Keratinocyte (primary cell): Measurements from ENCODE around the gene ST8SIA6. TPM values are rescaled to one million over a fixed set of nuclear protein-coding genes. Genes with fewer than 3 reads are reported as not detected.
"Not testable (repeated sequence)": the region's sequence is repeated elsewhere in the genome, so short reads cannot be mapped to it uniquely, and the experiment has no call there.

ENCODE experiments used
- DNase-seq: peaks from one replicate; pipeline ENCODE4 v3.0.0-alpha.2; 2011; ENCODE audit warnings: low read depth, missing footprints, low spot score
- FAIRE-seq: peaks from 2 replicates; lab custom pipeline; 2011; peaks lifted over from hg19 to GRCh38; lab: Jason Lieb, UNC
- H2AFZ ChIP-seq: 2 replicates; pipeline ENCODE4 v1.6.0; 2012; ENCODE audit warnings: low read length, control low read depth, inconsistent platforms; ENCODE audit not compliant: control insufficient read depth
- H3K27ac ChIP-seq: 2 replicates; pipeline ENCODE4 v1.5.1; 2011; ENCODE audit warnings: low read length; ENCODE audit not compliant: control insufficient read depth, insufficient read depth
- H3K27me3 ChIP-seq: 3 replicates; pipeline ENCODE4 v1.6.0; 2011; ENCODE audit warnings: low read length; ENCODE audit not compliant: control insufficient read depth, insufficient read depth; ENCODE audit errors: extremely low read depth
- H3K36me3 ChIP-seq, 2 experiments: 2 replicates in 1 of 2; 3 replicates in 1 of 2; pipeline ENCODE4 v1.5.1; 2011; ENCODE audit warnings: low read length in 2 of 2, mild to moderate bottlenecking in 1 of 2; ENCODE audit not compliant: control insufficient read depth in 2 of 2, insufficient read depth in 2 of 2; ENCODE audit errors: extremely low read depth in 1 of 2
- H3K4me1 ChIP-seq: 3 replicates; pipeline ENCODE4 v1.5.1; 2011; ENCODE audit warnings: low read length; ENCODE audit not compliant: control insufficient read depth, insufficient read depth; ENCODE audit errors: extremely low read depth
- H3K4me2 ChIP-seq: 3 replicates; pipeline ENCODE4 v1.6.0; 2011; ENCODE audit warnings: low read depth, low read length; ENCODE audit not compliant: control insufficient read depth, insufficient read depth; ENCODE audit errors: extremely low read depth
- H3K4me3 ChIP-seq, 3 experiments: fragments of 200-600 bp in 1 of 3; sonication (generic) in 1 of 3; 2 replicates in 2 of 3; 3 replicates in 1 of 3; pipeline ENCODE4 v1.5.1; 2011 to 2016; ENCODE audit warnings: low read length in 3 of 3, mild to moderate bottlenecking in 3 of 3, control low read depth in 2 of 3, inconsistent platforms in 1 of 3, low read depth in 1 of 3, mixed read lengths in 1 of 3, mixed run types in 1 of 3, moderate library complexity in 1 of 3; ENCODE audit not compliant: control insufficient read depth in 2 of 3, insufficient read depth in 2 of 3; ENCODE audit errors: extremely low read depth in 1 of 3
- H3K79me2 ChIP-seq: 2 replicates; pipeline ENCODE4 v1.6.0; 2012; ENCODE audit warnings: low read length; ENCODE audit not compliant: control insufficient read depth, insufficient read depth
- H3K9ac ChIP-seq: 3 replicates; pipeline ENCODE4 v1.6.0; 2011; ENCODE audit warnings: low read length; ENCODE audit not compliant: control insufficient read depth, insufficient read depth; ENCODE audit errors: extremely low read depth
- H3K9me1 ChIP-seq: 3 replicates; pipeline ENCODE4 v1.6.0; 2011; ENCODE audit warnings: low read length; ENCODE audit not compliant: control insufficient read depth, insufficient read depth; ENCODE audit errors: extremely low read depth
- H3K9me3 ChIP-seq: 2 replicates; pipeline ENCODE4 v1.5.1; 2012; ENCODE audit warnings: low read depth, low read length; ENCODE audit not compliant: control insufficient read depth
- H4K20me1 ChIP-seq: 3 replicates; pipeline ENCODE4 v1.6.0; 2011; ENCODE audit warnings: low read length; ENCODE audit not compliant: control insufficient read depth, insufficient read depth; ENCODE audit errors: extremely low read depth
- EZH2 ChIP-seq: IDR thresholded peaks from one replicate; pipeline ENCODE4 v1.6.1; 2012; ENCODE audit warnings: inconsistent platforms, mild to moderate bottlenecking, low read length, moderate library complexity
- dilution Hi-C: fragments of 300-500 bp; cut with MboI; formaldehyde crosslinking; loops from one replicate; pipeline ENCODE4 v1.7.0; 2020; ENCODE audit warnings: low sequenced_read_pairs; ENCODE audit not compliant: extremely low pct_ligation_motif_present
- polyA plus RNA-seq, 5 experiments: library from polyadenylated mRNA; depleted of rRNA in 3 of 5; stranded (reverse) in 3 of 5; stranded (forward) in 1 of 5; unstranded in 1 of 5; fragments of >200 nt; gene quantifications; 1 replicate in 1 of 5; 2 replicates in 3 of 5; 3 replicates in 1 of 5; pipeline versions ENCODE4 v1.2.1 to v1.2.3, GENCODE V29; 2011 to 2012; ENCODE audit warnings: missing spikeins in 2 of 5, low read depth in 1 of 5, low replicate concordance in 1 of 5
- TF ChIP-seq, protein P1 (sequence below), 3 experiments: IDR thresholded peaks in 1 of 3; conservative IDR thresholded peaks in 1 of 3; optimal IDR thresholded peaks in 1 of 3; 2 replicates in 2 of 3; 3 replicates in 1 of 3; pipeline versions ENCODE3 to v1.5.1; 2011; ENCODE audit warnings: low read length in 3 of 3, mild to moderate bottlenecking in 3 of 3, moderate library complexity in 2 of 3, control low read depth in 1 of 3, inconsistent platforms in 1 of 3; ENCODE audit not compliant: insufficient read depth in 2 of 3; ENCODE audit errors: extremely low read depth in 1 of 3

Gene ST8SIA6
- polyA plus RNA-seq, 1 donor (not counting 4 experiments of a cell fraction or from before 2014, with no cell fraction given) = not detected

GRCh38 chr10:17330501-17330900, 123.9 kb downstream of the ST8SIA6 start:
- no peaks in the 10 kb centered on the region for H3K36me3 ChIP-seq
- H3K4me1 ChIP-seq = peaks cover 9% of the 10 kb centered on the region
- no peaks in the 10 kb centered on the region for H3K9me3 ChIP-seq
- no peak overlapping the region for H3K4me3 ChIP-seq
- no peaks in the 10 kb centered on the region for H4K20me1 ChIP-seq
- no peak overlapping the region for H3K9ac ChIP-seq
- dilution Hi-C loops = no loop called here
- TF ChIP-seq, protein P1, sequence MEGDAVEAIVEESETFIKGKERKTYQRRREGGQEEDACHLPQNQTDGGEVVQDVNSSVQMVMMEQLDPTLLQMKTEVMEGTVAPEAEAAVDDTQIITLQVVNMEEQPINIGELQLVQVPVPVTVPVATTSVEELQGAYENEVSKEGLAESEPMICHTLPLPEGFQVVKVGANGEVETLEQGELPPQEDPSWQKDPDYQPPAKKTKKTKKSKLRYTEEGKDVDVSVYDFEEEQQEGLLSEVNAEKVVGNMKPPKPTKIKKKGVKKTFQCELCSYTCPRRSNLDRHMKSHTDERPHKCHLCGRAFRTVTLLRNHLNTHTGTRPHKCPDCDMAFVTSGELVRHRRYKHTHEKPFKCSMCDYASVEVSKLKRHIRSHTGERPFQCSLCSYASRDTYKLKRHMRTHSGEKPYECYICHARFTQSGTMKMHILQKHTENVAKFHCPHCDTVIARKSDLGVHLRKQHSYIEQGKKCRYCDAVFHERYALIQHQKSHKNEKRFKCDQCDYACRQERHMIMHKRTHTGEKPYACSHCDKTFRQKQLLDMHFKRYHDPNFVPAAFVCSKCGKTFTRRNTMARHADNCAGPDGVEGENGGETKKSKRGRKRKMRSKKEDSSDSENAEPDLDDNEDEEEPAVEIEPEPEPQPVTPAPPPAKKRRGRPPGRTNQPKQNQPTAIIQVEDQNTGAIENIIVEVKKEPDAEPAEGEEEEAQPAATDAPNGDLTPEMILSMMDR (optimal IDR thresholded peaks at IDR 0.05 in 1 of 3, IDR thresholded peaks at IDR 0.05 in 1 of 3, conservative IDR thresholded peaks at IDR 0.05 in 1 of 3; ENCODE audit: extremely low read depth in 1 of 3, insufficient read depth in 2 of 3, low read length in 3 of 3) = no peak
- no peak for TF ChIP-seq EZH2
- no peaks in the 10 kb centered on the region for H3K27me3 ChIP-seq
- no peaks in the 10 kb centered on the region for H3K79me2 ChIP-seq
- H3K9me1 ChIP-seq = no peaks in the 10 kb centered on the region
- H3K4me2 ChIP-seq = no peak overlapping the region
- no peak overlapping the region for H3K27ac ChIP-seq
- H2AFZ ChIP-seq = no peak overlapping the region
- DNase-seq (no peak), FAIRE-seq (no peak)

DNA sequence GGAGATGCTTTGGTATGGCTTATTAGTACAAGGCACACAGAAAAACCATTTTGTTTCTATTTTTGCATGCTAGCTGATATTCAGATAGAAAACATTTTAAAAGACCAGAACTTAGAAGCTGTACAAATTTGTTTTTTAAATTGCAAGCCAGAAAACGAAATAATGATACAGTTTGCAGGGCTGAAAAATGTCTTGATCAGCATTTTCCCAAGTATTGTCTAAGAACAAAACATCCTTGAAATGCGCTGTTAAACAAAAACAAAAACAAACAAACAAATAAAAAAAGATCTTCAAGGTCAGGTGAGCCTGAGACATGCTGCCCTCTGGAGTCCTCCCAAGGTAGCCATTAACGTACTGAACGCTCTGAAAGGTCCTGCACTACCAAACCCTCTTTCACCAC, 128.0 kb downstream of the ST8SIA6 start:
- no peaks in the 10 kb centered on the region for H3K9me1 ChIP-seq
- no peak for DNase-seq
- FAIRE-seq = no peak
- no peaks in the 10 kb centered on the region for H3K9me3 ChIP-seq
- H3K36me3 ChIP-seq = no peaks in the 10 kb centered on the region
- no peaks in the 10 kb centered on the region for H3K79me2 ChIP-seq
- dilution Hi-C loops = no loop called here
- H3K9ac ChIP-seq = no peak overlapping the region
- no peaks in the 10 kb centered on the region for H4K20me1 ChIP-seq
- TF ChIP-seq, protein P1 (optimal IDR thresholded peaks at IDR 0.05 in 1 of 3, IDR thresholded peaks at IDR 0.05 in 1 of 3, conservative IDR thresholded peaks at IDR 0.05 in 1 of 3; ENCODE audit: extremely low read depth in 1 of 3, insufficient read depth in 2 of 3, low read length in 3 of 3) = no peak
- no peak for TF ChIP-seq EZH2
- H2AFZ ChIP-seq = no peak overlapping the region
- H3K27ac ChIP-seq = no peak overlapping the region
- H3K4me1 ChIP-seq = no peaks in the 10 kb centered on the region
- H3K27me3 ChIP-seq = no peaks in the 10 kb centered on the region
- H3K4me2 ChIP-seq = no peak overlapping the region
- H3K4me3 ChIP-seq = no peak overlapping the region

GRCh38 chr10:17321957-17322356, 132.4 kb downstream of the ST8SIA6 start:
- dilution Hi-C loops, H4K20me1 ChIP-seq, H3K4me2 ChIP-seq, H3K4me1 ChIP-seq, FAIRE-seq, H3K4me3 ChIP-seq, H3K36me3 ChIP-seq, H3K27me3 ChIP-seq, H3K27ac ChIP-seq, H3K9me3 ChIP-seq, DNase-seq, H3K9me1 ChIP-seq, H3K79me2 ChIP-seq, H3K9ac ChIP-seq, H2AFZ ChIP-seq: not testable (repeated sequence)
